SIG-M5 (cell line): ENCODE results near the gene RFC1.
A peak's percentile ranks its signal among the peaks of the same experiment; 100 is the strongest.
"Not testable (repeated sequence)": the region's sequence is repeated elsewhere in the genome, so short reads cannot be mapped to it uniquely, and the experiment has no call there.

Experiments
- DNase-seq: peaks from one replicate; lab custom pipeline; 2025; lab: John Stamatoyannopoulos, UW

RFC1 gene

GRCh38 chr4:39353478-39354253, 12.5 kb downstream of the RFC1 start:
- peak; percentile 57 for DNase-seq

GRCh38 chr4:39353149-39353477, 13.0 kb downstream of the RFC1 start:
- DNase-seq, result not testable (repeated sequence)

- DNase-seq, result no peak
These were observed 16.8 kb downstream of the RFC1 start for GRCh38 chr4:39349326-39349725.

GRCh38 chr4:39348371-39349315, 17.5 kb downstream of the RFC1 start:
- no peak for DNase-seq

- no peak for DNase-seq
These were observed 19.2 kb downstream of the RFC1 start for GRCh38 chr4:39346856-39347519.

GRCh38 chr4:39342731-39343130, 23.4 kb downstream of the RFC1 start:
- no peak for DNase-seq

GRCh38 chr4:39341075-39341725, 25.0 kb downstream of the RFC1 start:
- DNase-seq, result no peak

- no peak for DNase-seq
These were observed 26.2 kb downstream of the RFC1 start for GRCh38 chr4:39339968-39340367.

GRCh38 chr4:39337841-39338240, 28.3 kb downstream of the RFC1 start:
- DNase-seq, result no peak

- DNase-seq, result no peak
These were observed 30.6 kb downstream of the RFC1 start for GRCh38 chr4:39335566-39335965.

- DNase-seq, result no peak
These were observed 35.0 kb downstream of the RFC1 start for GRCh38 chr4:39331191-39331590.

GRCh38 chr4:39330353-39330752, 35.8 kb downstream of the RFC1 start:
- DNase-seq, result no peak

GRCh38 chr4:39326468-39326977, 39.6 kb downstream of the RFC1 start:
- DNase-seq, result no peak

GRCh38 chr4:39324897-39325613, 41.1 kb downstream of the RFC1 start:
- DNase-seq, result no peak

- no peak for DNase-seq
These were observed 41.7 kb downstream of the RFC1 start for GRCh38 chr4:39324446-39324845.

- no peak for DNase-seq
These were observed 42.3 kb downstream of the RFC1 start for GRCh38 chr4:39323821-39324220.

GRCh38 chr4:39320381-39321115, 45.6 kb downstream of the RFC1 start:
- no peak for DNase-seq

GRCh38 chr4:39319676-39320075, 46.5 kb downstream of the RFC1 start:
- no peak for DNase-seq

GRCh38 chr4:39312816-39313215, 53.3 kb downstream of the RFC1 start:
- no peak for DNase-seq

- no peak for DNase-seq
These were observed 57.6 kb downstream of the RFC1 start for GRCh38 chr4:39308611-39309010.
